Right lobe of liver (tissue), 6 donors: ENCODE data around the gene PRDM15. TPM values are rescaled to one million over a fixed set of nuclear protein-coding genes. Genes with fewer than 3 reads are reported as not detected.

Source experiments
- ATAC-seq, 4 donors: fragments of 200-7000 bp; cut with Tn5 transposase; one replicate each; pipeline ENCODE4 v1.9.1; 2020; ENCODE audit warnings: mild to moderate bottlenecking in 4 of 4, moderate library complexity in 4 of 4
- DNase-seq, 3 donors: peaks; one replicate each; pipeline ENCODE4 v3.0.0-alpha.2; 2020
- H3K27ac ChIP-seq, 3 donors: fragments of 200-600 bp; one replicate each; pipeline ENCODE4 v1.8.0; 2022
- H3K27me3 ChIP-seq, 2 donors: fragments of 200-600 bp; one replicate each; pipeline ENCODE4 v1.8.0; 2022
- H3K36me3 ChIP-seq, 4 donors: fragments of 200-600 bp; sonication (generic) in 1 of 4; one replicate each; pipeline versions ENCODE4 v1.5.1 to v1.8.0; 2017 to 2022; ENCODE audit warnings: control low read depth in 1 of 4
- H3K4me1 ChIP-seq, 4 donors: fragments of 200-600 bp; sonication (generic) in 1 of 4; one replicate each; pipeline versions ENCODE4 v1.5.1 to v1.8.0; 2017 to 2022; ENCODE audit warnings: control low read depth in 1 of 4
- H3K4me3 ChIP-seq, 3 donors: fragments of 200-600 bp; one replicate each; pipeline ENCODE4 v1.8.0; 2022
- H3K9me3 ChIP-seq, 4 donors: fragments of 200-600 bp; sonication (generic) in 1 of 4; one replicate each; pipeline versions ENCODE4 v1.5.1 to v1.8.0; 2017 to 2022; ENCODE audit warnings: control low read depth in 1 of 4
- POLR2A ChIP-seq: fragments of 450-650 bp; IDR thresholded peaks from one replicate; pipeline ENCODE4 v1.6.1; 2017; ENCODE audit warnings: antibody characterized with exemption, mild to moderate bottlenecking
- WGBS: methylation state at CpG from one replicate; pipeline ENCODE4 v1.1.6; 2018; ENCODE audit warnings: low coverage, low lambda C conversion rate; ENCODE audit not compliant: insufficient coverage; ENCODE audit errors: missing lambda C conversion rate; 5-methylcytosine and 5-hydroxymethylcytosine counted together
- intact Hi-C, 2 donors: fragments of 100-400 bp; cut with DNase I; formaldehyde crosslinking; loops; one replicate each; pipeline versions ENCODE4 v1.11.2 to v1.14.1; 2022
- total RNA-seq, 6 experiments: library from RNA; depleted of rRNA in 2 of 6; stranded (reverse); fragments of >200 nt in 2 of 6; fragmentation: NEBNext Ultra II Directional in 3 of 6; extraction: Animal tissue kit (Norgen Biotek cat#: 25700) in 3 of 6; gene quantifications; one replicate each; pipeline versions ENCODE4 v1.1.0 to v1.2.4, GENCODE V29; 2016 to 2023
- TF ChIP-seq, protein P1 (sequence below), 4 donors: fragments of 200-600 bp in 3 of 4; fragments of 450-650 bp in 1 of 4; IDR thresholded peaks; one replicate each; pipeline versions ENCODE4 v1.5.1 to v1.8.0; 2016 to 2022; ENCODE audit warnings: antibody characterized with exemption in 4 of 4, mild to moderate bottlenecking in 2 of 4
- donor health status: DM: no; HTN: yes; CAD: no.
- donor health status: DM: no; HTN: no; CAD: no.
- donor health status: DM: no; HTN: no; CAD: no.
- donor health status: DM: no; HTN: yes; CAD: no.
- donor health status: DM: no; HTN: yes; CAD: no.

The PRDM15 gene
- total RNA-seq, 6 experiments from 2014 or later: 1.9 to 4.0 (median 2.7) TPM

DNA sequence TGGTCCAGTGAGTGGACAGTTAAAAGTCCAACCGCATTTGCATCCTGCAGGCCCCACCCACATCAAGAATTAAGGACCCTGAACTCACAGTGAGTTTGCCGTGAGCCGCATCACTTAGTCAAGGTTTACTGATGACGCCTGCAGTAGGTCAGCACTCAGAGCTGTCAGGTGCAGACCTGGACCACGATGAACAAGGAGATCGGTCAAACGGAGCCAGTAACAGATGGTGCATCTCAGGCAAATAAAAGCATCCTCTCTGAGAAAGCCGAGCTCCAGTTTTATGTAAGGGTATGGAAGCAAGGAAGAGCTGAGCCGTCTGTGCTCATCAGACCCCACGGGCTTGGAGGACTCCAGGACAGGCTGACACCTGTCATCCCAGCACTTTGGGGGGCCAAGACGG is 4.5 kb downstream of the PRDM15 start:
- Histone ChIP-seq H3K4me1 (peaks cover 0 to 6% (median 0%) of the 10 kb centered on the region in 4 donors), H3K36me3 (no peaks in the 10 kb centered on the region), H3K27ac (no peak overlapping the region), H3K4me3 (no peak overlapping the region), H3K27me3 (no peaks in the 10 kb centered on the region), H3K9me3 (no peaks in the 10 kb centered on the region)
- WGBS: 95% methylated on average over 5 of the region's 11 CpGs
- no peak for DNase-seq
- ATAC-seq: no peak
- intact Hi-C loops: no loop called here
- no peak for TF ChIP-seq POLR2A
- TF ChIP-seq, protein P1, sequence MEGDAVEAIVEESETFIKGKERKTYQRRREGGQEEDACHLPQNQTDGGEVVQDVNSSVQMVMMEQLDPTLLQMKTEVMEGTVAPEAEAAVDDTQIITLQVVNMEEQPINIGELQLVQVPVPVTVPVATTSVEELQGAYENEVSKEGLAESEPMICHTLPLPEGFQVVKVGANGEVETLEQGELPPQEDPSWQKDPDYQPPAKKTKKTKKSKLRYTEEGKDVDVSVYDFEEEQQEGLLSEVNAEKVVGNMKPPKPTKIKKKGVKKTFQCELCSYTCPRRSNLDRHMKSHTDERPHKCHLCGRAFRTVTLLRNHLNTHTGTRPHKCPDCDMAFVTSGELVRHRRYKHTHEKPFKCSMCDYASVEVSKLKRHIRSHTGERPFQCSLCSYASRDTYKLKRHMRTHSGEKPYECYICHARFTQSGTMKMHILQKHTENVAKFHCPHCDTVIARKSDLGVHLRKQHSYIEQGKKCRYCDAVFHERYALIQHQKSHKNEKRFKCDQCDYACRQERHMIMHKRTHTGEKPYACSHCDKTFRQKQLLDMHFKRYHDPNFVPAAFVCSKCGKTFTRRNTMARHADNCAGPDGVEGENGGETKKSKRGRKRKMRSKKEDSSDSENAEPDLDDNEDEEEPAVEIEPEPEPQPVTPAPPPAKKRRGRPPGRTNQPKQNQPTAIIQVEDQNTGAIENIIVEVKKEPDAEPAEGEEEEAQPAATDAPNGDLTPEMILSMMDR (IDR thresholded peaks at IDR 0.05): no peak

DNA sequence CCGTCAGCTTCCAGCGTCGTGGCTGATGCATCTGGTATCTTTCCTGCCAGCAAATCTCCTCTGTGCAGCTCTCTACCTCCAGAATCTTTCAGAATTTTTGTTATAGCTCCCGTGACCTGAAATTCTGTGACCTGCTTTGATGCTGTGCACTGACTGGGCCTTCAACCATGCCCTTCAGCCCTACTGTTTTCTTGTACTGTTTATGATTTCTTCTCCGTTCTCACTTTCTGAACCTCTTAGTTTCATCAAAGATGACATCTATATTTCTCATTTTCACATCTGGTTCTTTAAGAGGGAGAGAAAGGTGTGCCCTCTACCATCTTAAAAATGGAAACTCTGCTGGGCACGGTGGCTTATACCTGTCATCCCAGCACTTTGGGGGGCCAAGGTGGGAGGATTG is 5.7 kb downstream of the PRDM15 start:
- no peak for ATAC-seq
- Histone ChIP-seq H3K27me3 (no peaks in the 10 kb centered on the region), H3K27ac (no peak overlapping the region), H3K9me3 (no peaks in the 10 kb centered on the region), H3K36me3 (no peaks in the 10 kb centered on the region), H3K4me3 (no peak overlapping the region), H3K4me1 (peaks cover 0 to 6% (median 0%) of the 10 kb centered on the region in 4 donors)
- intact Hi-C loops: no loop called here
- TF ChIP-seq POLR2A: no peak
- TF ChIP-seq, protein P1 (IDR thresholded peaks at IDR 0.05): no peak
- DNase-seq: no peak
- WGBS: 95% methylated on average over 4 of the region's 6 CpGs

GRCh38 chr21:41873005-41873404 is 6.1 kb downstream of the PRDM15 start:
- WGBS: 73% methylated on average over 6 of the region's 13 CpGs
- Histone ChIP-seq H3K4me1 (peaks cover 0 to 2% (median 0%) of the 10 kb centered on the region in 4 donors), H3K36me3 (no peaks in the 10 kb centered on the region), H3K27ac (no peak overlapping the region), H3K27me3 (no peaks in the 10 kb centered on the region), H3K9me3 (no peaks in the 10 kb centered on the region), H3K4me3 (no peak overlapping the region)
- TF ChIP-seq, protein P1 (IDR thresholded peaks at IDR 0.05): no peak
- TF ChIP-seq POLR2A: no peak
- intact Hi-C loops: no loop called here
- no peak for DNase-seq
- no peak for ATAC-seq

DNA sequence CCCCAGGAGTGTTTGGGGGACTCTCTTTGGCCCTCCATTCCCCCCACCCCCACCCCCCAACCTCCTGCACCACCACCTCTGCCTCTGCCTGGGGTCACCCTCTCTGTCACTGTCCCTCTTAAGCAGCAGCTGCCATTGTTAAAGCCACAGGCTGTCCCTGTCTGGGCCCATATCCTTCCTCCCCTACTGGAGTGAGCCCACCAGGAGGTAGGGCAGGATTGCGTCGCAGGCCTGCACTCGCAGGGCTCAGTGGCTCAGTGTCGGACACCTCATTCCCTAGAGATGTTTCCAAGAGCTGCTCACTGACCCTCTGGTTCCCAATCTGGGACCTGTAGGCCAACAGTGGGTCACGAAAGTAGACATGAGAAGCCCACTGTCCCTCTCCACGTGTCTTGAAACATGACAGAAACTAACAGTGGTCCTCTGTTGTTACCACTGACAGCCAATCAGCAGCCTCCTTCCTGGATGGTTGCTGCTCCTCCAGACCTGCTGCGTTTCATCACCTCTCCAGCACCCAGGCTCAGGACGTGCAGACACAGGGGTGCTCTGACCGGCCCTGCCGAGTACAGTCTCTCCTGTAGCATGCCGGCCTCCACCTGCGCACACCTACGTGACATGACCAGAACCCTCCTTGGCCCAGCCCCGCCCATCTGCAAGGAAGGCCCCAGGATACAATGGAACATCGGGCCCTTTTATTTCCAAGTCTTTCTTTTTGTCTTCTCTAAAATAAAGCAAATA is 7.7 kb downstream of the PRDM15 start:
- 89% methylated on average over 1 of the region's 15 CpGs for WGBS
- Histone ChIP-seq H3K4me3 (no peak overlapping the region), H3K27me3 (no peaks in the 10 kb centered on the region), H3K9me3 (no peaks in the 10 kb centered on the region), H3K27ac (no peak overlapping the region), H3K36me3 (no peaks in the 10 kb centered on the region), H3K4me1 (no peaks in the 10 kb centered on the region)
- intact Hi-C loops: no loop called here
- no peak for TF ChIP-seq POLR2A
- TF ChIP-seq, protein P1 (IDR thresholded peaks at IDR 0.05): no peak
- no peak for DNase-seq
- no peak for ATAC-seq
